ENCODE data around the gene STC2. TPM values are rescaled to one million over a fixed set of nuclear protein-coding genes. Genes with fewer than 3 reads are reported as not detected.

Gene STC2
- total and polyA plus RNA-seq, 10 of the 15 experiments (the other 5 are each of a cell fraction or from before 2014, with no cell fraction given): 0.05 to 4.8 (median 2.0) TPM

DNA sequence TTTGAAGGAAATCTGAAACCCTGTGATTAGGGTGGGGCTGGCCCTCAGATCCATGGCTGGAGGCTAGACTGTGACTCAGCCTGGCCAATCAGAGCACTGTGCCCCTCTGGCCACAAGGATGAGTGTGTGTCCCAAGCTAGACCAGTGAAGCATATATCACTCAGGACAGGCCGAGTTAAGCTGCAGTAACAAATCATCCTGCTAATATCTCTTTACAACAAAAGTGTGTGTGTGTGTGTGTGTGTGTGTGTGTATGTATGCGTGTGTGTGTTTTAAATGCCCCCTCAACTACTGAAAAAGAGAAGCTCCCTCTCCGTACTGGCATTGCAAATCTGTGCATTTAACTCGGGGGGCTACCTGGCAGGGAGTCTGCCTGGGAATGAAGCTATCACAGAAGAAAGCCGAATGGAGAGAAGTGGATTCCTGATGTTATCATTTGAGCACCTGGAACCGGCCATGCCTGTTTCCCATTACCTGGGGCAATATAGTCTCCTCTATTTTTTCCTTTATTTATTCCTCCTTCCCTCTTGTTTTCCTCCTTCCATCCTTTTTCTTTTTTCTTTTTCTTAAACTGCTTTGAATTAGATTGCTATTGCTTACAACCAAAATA is 25.6 kb downstream of the STC2 start:
- Histone ChIP-seq H3K4me2 (ENCODE audit: control insufficient read depth, insufficient read depth) (no peak overlapping the region), H3K79me2 (ENCODE audit: control insufficient read depth, insufficient read depth, low read length) (no peaks in the 10 kb centered on the region), H3K27me3 (replicated peaks in 1 of 2; ENCODE audit: control insufficient read depth in 2 of 2, insufficient read depth in 2 of 2, low read length in 1 of 2) (no peaks in the 10 kb centered on the region; a peak in 3 of 4 replicates), H3K9ac (ENCODE audit: control insufficient read depth, insufficient read depth, low read length) (no peak overlapping the region), H3K4me1 (ENCODE audit: control insufficient read depth, insufficient read depth, low read length) (no peaks in the 10 kb centered on the region), H3K9me3 (replicated peaks; ENCODE audit: control insufficient read depth, insufficient read depth, low read length) (peaks cover under 1% of the 10 kb centered on the region; the same call in 1 of the 3 replicates), H3K4me3 (no peak overlapping the region), H3K27ac (ENCODE audit: control insufficient read depth, insufficient read depth) (no peak overlapping the region), H3K36me3 (ENCODE audit: control insufficient read depth in 2 of 2, insufficient read depth in 2 of 2, low read length in 1 of 2) (no peaks in the 10 kb centered on the region), H4K20me1 (ENCODE audit: control insufficient read depth, insufficient read depth) (no peaks in the 10 kb centered on the region), H2AFZ (ENCODE audit: control insufficient read depth, low read depth, low read length) (no peak overlapping the region)
- ChIA-PET SMC1A (ENCODE audit: uncharacterized antibody, unreplicated experiment) (no interaction called here), POLR2A (no interaction called here), CTCF (interaction anchor here (1.0 to 1.5 kb wide), 2 partner anchors 9 to 29 kb away, joined by 3 read pairs; no protein-coding TSS in a partner anchor), RAD21 (ENCODE audit: unreplicated experiment) (no interaction called here)
- FAIRE-seq (no peak), DNase-seq (ENCODE audit: low read depth, low spot score) (no peak), ATAC-seq (no peak)
- BruUV-seq (replicated peaks): no TSS peak
- in situ Hi-C loops (cut with MboI): no loop called here
- TF ChIP-seq ZNF274 (IDR thresholded peaks at IDR 0.05; ENCODE audit: insufficient read depth, insufficient read length) (no peak), BMI1 (IDR thresholded peaks at IDR 0.05; ENCODE audit: borderline replicate concordance) (no peak), POLR2AphosphoS5 (IDR thresholded peaks at IDR 0.05; ENCODE audit: low read length) (no peak)
- TF ChIP-seq, protein P1, sequence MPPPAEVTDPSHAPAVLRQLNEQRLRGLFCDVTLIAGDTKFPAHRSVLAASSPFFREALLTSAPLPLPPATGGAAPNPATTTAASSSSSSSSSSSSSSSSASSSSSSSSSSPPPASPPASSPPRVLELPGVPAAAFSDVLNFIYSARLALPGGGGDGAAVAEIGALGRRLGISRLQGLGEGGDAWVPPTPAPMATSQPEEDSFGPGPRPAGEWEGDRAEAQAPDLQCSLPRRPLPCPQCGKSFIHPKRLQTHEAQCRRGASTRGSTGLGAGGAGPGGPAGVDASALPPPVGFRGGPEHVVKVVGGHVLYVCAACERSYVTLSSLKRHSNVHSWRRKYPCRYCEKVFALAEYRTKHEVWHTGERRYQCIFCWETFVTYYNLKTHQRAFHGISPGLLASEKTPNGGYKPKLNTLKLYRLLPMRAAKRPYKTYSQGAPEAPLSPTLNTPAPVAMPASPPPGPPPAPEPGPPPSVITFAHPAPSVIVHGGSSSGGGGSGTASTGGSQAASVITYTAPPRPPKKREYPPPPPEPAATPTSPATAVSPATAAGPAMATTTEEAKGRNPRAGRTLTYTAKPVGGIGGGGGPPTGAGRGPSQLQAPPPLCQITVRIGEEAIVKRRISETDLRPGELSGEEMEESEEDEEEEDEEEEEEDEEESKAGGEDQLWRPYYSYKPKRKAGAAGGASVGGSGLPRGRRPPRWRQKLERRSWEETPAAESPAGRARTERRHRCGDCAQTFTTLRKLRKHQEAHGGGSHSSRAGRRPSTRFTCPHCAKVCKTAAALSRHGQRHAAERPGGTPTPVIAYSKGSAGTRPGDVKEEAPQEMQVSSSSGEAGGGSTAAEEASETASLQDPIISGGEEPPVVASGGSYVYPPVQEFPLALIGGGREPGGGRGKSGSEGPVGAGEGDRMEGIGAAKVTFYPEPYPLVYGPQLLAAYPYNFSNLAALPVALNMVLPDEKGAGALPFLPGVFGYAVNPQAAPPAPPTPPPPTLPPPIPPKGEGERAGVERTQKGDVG (CRISPR knock-in tag; IDR thresholded peaks at IDR 0.05): no peak
- WGBS (ENCODE audit: insufficient coverage, insufficient replicate concordance, low lambda C conversion rate, missing lambda C conversion rate): 32% methylated on average over 6 of the region's 6 CpGs
- intact Hi-C loops (cut with micrococcal nuclease; ENCODE audit: unreplicated experiment): no loop called here

Measured in GM12878 (cell line).